AG04449 (cell line): Measurements from ENCODE around the gene TUB.

ENCODE experiments used
- CTCF ChIA-PET: fragments of 350-600 bp; formaldehyde crosslinking; extraction: SDS; loops from one replicate; lab custom pipeline; 2021; ENCODE audit warnings: antibody characterized with exemption; lab: Yijun Ruan, JAX
- POLR2A ChIA-PET: fragments of 400-600, 350-600 bp; formaldehyde crosslinking; extraction: SDS; loops from one replicate; lab custom pipeline; 2020; ENCODE audit warnings: antibody characterized with exemption, inconsistent platforms; lab: Yijun Ruan, JAX
- DNase-seq: peaks from one replicate; pipeline ENCODE4 v3.0.0-alpha.2; 2010; ENCODE audit warnings: low read depth, low spot score
- H3K4me3 ChIP-seq: 2 replicates; pipeline ENCODE4 v1.5.1; 2011; ENCODE audit warnings: low read depth, mild to moderate bottlenecking, control low read depth, low read length
- TF ChIP-seq, protein P1 (sequence below): IDR thresholded peaks from one replicate; pipeline ENCODE4 v1.5.1; 2011; ENCODE audit warnings: mild to moderate bottlenecking, moderate library complexity, low read length, control low read depth, inconsistent platforms; ENCODE audit not compliant: insufficient read depth; ENCODE audit errors: missing control alignments

TUB gene

DNA sequence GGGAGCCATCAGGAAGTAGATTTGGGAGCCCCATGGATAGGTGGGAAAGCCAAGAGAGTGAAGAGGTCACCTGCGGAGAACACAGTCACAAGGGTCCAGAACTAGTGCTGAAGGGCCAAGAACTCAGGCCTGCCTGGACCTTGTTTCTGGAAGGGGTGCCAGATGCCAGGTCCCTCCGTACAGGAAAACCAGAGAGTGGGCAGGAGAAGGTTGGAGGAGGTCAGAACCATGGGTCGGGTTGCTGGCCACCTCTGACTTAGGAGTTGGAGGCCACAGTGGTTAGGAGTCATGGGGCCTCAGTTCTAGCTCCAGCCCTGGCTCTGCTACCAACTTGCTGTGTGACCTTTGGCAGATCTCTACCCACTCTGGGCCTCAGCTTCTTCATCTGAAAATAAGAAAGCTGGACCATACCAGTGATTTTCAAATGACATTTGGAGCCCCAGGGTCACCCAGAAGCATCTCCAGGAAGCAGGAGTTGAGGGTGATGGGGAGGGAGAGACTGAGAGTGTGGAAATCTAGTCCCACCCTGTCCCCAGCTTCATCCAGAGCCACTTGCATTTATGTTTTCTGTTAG is 20.8 kb upstream of the TUB start:
- CTCF ChIA-PET, result interaction anchor here (1.0 to 15.2 kb wide), 6 partner anchors 13 to 53 kb away, joined by 3 to 150 read pairs (median 6); no protein-coding TSS in a partner anchor
- TF ChIP-seq, protein P1, sequence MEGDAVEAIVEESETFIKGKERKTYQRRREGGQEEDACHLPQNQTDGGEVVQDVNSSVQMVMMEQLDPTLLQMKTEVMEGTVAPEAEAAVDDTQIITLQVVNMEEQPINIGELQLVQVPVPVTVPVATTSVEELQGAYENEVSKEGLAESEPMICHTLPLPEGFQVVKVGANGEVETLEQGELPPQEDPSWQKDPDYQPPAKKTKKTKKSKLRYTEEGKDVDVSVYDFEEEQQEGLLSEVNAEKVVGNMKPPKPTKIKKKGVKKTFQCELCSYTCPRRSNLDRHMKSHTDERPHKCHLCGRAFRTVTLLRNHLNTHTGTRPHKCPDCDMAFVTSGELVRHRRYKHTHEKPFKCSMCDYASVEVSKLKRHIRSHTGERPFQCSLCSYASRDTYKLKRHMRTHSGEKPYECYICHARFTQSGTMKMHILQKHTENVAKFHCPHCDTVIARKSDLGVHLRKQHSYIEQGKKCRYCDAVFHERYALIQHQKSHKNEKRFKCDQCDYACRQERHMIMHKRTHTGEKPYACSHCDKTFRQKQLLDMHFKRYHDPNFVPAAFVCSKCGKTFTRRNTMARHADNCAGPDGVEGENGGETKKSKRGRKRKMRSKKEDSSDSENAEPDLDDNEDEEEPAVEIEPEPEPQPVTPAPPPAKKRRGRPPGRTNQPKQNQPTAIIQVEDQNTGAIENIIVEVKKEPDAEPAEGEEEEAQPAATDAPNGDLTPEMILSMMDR, result no peak
- POLR2A ChIA-PET, result no interaction called here
- H3K4me3 ChIP-seq, result no peak overlapping the region
- no peak for DNase-seq

DNA sequence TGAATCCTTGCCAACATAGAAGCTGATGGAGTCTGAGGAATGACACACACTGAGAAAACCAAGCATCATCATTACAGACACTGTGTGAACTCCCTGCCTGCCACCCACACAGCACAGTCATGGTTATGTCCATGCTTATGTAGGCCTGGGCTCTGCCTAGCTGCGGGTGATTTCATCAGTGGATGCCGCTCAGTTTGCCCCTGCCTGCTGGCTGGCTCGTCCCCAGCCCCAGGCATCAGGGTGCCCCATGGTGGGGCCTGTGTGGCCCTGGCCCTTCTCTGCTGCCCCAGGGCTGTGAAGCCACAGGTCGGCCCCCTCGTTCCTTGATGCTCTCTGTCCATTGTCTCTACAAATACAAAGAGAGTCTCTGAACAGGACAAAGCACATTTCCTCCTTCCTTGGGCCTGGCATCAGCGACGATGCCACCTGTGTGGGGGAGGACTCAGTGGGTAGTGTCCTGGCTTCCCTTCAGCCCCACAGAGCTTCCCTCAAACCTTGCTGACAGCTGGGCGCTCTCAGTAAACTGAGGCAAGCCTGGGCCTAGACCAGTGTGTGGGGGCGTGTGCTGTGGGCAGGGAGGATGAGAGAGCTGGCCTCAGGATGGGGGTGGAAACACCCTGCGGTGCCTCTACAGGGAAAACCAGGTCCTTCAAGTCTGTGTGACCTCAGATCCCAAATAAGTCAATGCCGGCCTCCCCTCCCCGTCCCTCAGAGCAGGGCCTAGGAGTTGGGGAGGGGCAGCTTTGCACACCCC is 20.0 kb upstream of the TUB start:
- TF ChIP-seq, protein P1, result no peak
- POLR2A ChIA-PET, result no interaction called here
- CTCF ChIA-PET, result interaction anchor here (1.0 to 15.2 kb wide), 8 partner anchors 14 to 54 kb away, joined by 3 to 150 read pairs (median 5); no protein-coding TSS in a partner anchor
- no peak overlapping the region for H3K4me3 ChIP-seq
- peak; percentile 65 for DNase-seq

DNA sequence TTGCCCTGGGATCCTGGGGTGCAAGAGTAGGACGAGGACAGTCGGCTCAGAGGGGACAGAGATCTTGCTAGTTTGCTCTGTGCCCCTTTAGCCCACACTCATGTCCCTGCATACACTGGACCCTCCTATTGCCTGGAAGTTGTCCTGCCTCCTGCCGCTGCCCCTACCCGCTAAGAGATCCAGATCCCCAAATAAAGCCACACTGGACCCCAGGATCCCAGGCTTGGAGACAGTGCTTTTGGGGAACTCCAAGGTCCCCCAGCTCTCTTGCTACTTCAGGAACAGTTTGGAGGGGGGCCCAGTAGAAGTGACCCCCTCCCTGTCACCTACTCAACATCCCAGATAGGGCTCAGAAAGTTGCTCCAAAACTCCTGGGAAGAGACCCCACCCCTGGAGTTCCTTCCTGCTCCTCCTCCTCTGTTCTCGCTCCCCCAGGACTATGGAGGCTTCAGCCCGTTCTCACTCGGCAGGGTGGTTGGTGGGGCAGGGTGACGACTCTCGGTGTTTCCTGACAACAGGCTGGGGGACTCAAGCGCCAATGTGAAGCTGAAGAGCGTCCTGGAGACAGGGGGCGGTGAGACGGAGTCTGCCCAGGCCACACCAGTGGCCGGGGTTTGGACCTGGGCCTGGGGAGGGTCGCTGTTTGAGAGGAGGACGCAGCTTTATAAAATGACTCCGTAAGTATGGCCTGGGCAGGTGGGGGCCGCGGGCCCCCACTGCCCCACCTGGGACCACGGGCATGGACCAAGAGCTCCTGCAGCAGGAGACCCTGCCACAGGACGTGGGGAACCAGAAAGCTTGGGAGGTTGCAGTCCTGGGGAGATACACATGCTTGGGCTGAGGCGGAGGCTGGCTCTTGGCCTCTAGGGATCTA is 19.2 kb upstream of the TUB start:
- ChIA-PET POLR2A (no interaction called here), CTCF (interaction anchor here (1.0 to 15.2 kb wide), 6 partner anchors 14 to 55 kb away, joined by 3 to 150 read pairs (median 5); no protein-coding TSS in a partner anchor)
- TF ChIP-seq, protein P1, result no peak
- no peak overlapping the region for H3K4me3 ChIP-seq
- no peak for DNase-seq

DNA sequence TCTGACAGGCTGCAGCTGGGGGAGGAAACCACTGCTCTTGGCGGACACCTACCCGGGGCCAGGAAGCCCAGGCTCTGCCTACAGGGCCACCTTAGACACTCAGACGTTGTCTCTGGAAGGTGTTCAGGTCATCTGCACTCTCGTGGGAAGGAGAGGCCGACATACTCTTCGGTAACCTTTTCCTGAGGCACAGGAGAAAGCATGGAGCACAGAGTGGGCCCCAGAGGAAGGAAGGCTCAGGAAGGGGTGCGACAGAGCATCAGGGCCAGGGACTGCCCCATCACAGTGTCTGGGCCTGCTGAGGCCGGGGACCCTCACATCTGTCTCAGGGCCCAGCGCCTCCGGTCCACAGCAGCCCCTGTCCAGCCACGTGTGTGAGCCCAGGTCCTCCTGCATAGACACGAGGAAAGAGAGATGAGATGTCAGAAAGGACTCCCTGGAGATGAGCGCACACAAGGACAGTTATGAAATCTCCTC is 18.2 kb upstream of the TUB start:
- CTCF ChIA-PET, result interaction anchor here (1.0 to 15.2 kb wide), 7 partner anchors 15 to 57 kb away, joined by 3 to 150 read pairs (median 7); no protein-coding TSS in a partner anchor
- no peak for DNase-seq
- POLR2A ChIA-PET, result no interaction called here
- H3K4me3 ChIP-seq, result no peak overlapping the region
- TF ChIP-seq, protein P1, result no peak

DNA sequence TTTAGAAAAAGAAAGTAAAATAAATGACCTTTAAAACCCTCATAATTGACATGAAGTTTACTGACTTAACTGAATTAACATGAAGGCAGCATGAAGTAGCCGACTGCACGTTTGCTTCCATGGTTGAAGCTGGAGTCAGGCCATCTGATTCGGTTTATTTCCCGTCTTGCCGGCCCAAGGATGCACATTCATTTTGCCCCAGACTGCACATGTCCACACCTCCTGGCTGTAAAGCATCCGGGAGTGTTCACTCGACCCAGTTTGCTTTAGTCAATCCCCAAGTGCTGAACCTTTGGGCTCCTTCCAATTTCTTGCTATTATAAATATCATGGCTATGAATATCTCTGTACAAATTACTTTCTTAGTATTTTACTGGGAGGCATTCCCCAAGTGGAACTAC is 17.7 kb upstream of the TUB start:
- DNase-seq, result no peak
- POLR2A ChIA-PET, result no interaction called here
- H3K4me3 ChIP-seq, result no peak overlapping the region
- TF ChIP-seq, protein P1, result no peak
- CTCF ChIA-PET, result interaction anchor here (1.2 to 15.2 kb wide), 7 partner anchors 16 to 57 kb away, joined by 3 to 150 read pairs (median 7); no protein-coding TSS in a partner anchor
